OCI-LY7 (cell line): ENCODE data around the gene PRKG1. TPM values are rescaled to one million over a fixed set of nuclear protein-coding genes. Genes with fewer than 3 reads are reported as not detected.

ENCODE experiments used
- BruUV-seq: library from RNA; stranded (reverse); fragments of 400-500 nt; replicated peaks from 2 replicates; lab custom pipeline; 2021; lab: Mats Ljungman, UMichigan
- CTCF ChIA-PET: fragments of 300-600 bp; sonication (Branson Sonifier 250); formaldehyde crosslinking; loops from one replicate; lab custom pipeline; 2022; ENCODE audit warnings: antibody characterized with exemption; ENCODE audit not compliant: unreplicated experiment; lab: Charles Lee
- POLR2A ChIA-PET: fragments of 300-600 bp; sonication (Branson Sonifier 250); formaldehyde crosslinking; loops from one replicate; lab custom pipeline; 2022; ENCODE audit warnings: antibody characterized with exemption; lab: Charles Lee
- DNase-seq: peaks from one replicate; pipeline ENCODE4 v3.0.0-alpha.2; 2015; ENCODE audit warnings: low spot score
- H2AFZ ChIP-seq: fragments of 200-600 bp; sonication (generic), shearing (Covaris generic); 2 replicates; pipeline ENCODE4 v1.6.1; 2014; ENCODE audit warnings: mild to moderate bottlenecking, antibody characterized with exemption, low read length, moderate library complexity
- H3K27ac ChIP-seq: fragments of 200-600 bp; sonication (generic); 2 replicates; pipeline ENCODE4 v1.5.1; 2014; ENCODE audit warnings: mixed run types, low read depth, mild to moderate bottlenecking, moderate library complexity, low read length, inconsistent platforms; ENCODE audit not compliant: poor library complexity, severe bottlenecking
- H3K36me3 ChIP-seq: fragments of 200-600 bp; sonication (generic); 2 replicates; pipeline ENCODE4 v1.6.1; 2014; ENCODE audit warnings: mild to moderate bottlenecking, antibody characterized with exemption, low read length, moderate library complexity, mixed read lengths; ENCODE audit not compliant: insufficient read depth
- H3K4me1 ChIP-seq: fragments of 200-600 bp; sonication (generic); 2 replicates; pipeline ENCODE4 v1.5.1; 2014; ENCODE audit warnings: mild to moderate bottlenecking, low read length; ENCODE audit not compliant: insufficient read depth, poor library complexity, severe bottlenecking
- H3K4me2 ChIP-seq: fragments of 200-600 bp; sonication (generic); 2 replicates; pipeline ENCODE4 v1.6.1; 2014; ENCODE audit warnings: mild to moderate bottlenecking, low read length
- H3K4me3 ChIP-seq: fragments of 200-600 bp; sonication (generic); 2 replicates; pipeline ENCODE4 v1.5.1; 2014; ENCODE audit warnings: mild to moderate bottlenecking, low read depth, low read length; ENCODE audit not compliant: poor library complexity, severe bottlenecking
- H3K79me2 ChIP-seq: fragments of 200-600 bp; sonication (generic); 2 replicates; pipeline ENCODE4 v1.6.1; 2016; ENCODE audit warnings: low read depth, mild to moderate bottlenecking, low read length, moderate library complexity, mixed read lengths; ENCODE audit not compliant: insufficient read depth
- H3K9me2 ChIP-seq: fragments of 200-600 bp; sonication (generic); 2 replicates; pipeline ENCODE4 v1.6.1; 2016; ENCODE audit warnings: mild to moderate bottlenecking, low read length, mixed read lengths; ENCODE audit not compliant: insufficient read depth
- H3K9me3 ChIP-seq: fragments of 200-600 bp; sonication (generic); 2 replicates; pipeline ENCODE4 v1.6.1; 2014; ENCODE audit warnings: mild to moderate bottlenecking, mixed run types, low read length, mixed read lengths
- H4K20me1 ChIP-seq: fragments of 200-600 bp; sonication (generic); 2 replicates; pipeline ENCODE4 v1.6.1; 2014; ENCODE audit warnings: mild to moderate bottlenecking, antibody characterized with exemption, low read length, moderate library complexity, mixed read lengths; ENCODE audit not compliant: insufficient read depth
- EZH2phosphoT487 ChIP-seq: fragments of 200-600 bp; sonication (generic); IDR thresholded peaks from 2 replicates; pipeline ENCODE4 v1.6.1; 2018; ENCODE audit warnings: low read depth, borderline replicate concordance, mild to moderate bottlenecking, mixed run types, antibody characterized with exemption, low read length, moderate library complexity, mixed read lengths
- intact Hi-C: fragments of 100-400 bp; cut with micrococcal nuclease; formaldehyde crosslinking; loops from one replicate; pipeline ENCODE4 v1.10.0; 2022; ENCODE audit not compliant: unreplicated experiment
- total RNA-seq, 2 experiments: library from RNA; depleted of rRNA in 1 of 2; stranded (reverse); fragments of >200 nt in 1 of 2; shearing (Covaris generic) in 1 of 2; gene quantifications; 2 replicates each; pipeline ENCODE4 v1.2.3, GENCODE V29; 2014 to 2022
- TF ChIP-seq, protein P1 (sequence below): fragments of 200-600 bp; sonication (generic); conservative IDR thresholded peaks from 2 replicates; pipeline ENCODE4 v1.5.1; 2014; ENCODE audit warnings: mild to moderate bottlenecking, antibody characterized with exemption, low read length, moderate library complexity, mixed read lengths

Gene PRKG1
- total RNA-seq, 2 experiments from 2014 or later = not detected

DNA sequence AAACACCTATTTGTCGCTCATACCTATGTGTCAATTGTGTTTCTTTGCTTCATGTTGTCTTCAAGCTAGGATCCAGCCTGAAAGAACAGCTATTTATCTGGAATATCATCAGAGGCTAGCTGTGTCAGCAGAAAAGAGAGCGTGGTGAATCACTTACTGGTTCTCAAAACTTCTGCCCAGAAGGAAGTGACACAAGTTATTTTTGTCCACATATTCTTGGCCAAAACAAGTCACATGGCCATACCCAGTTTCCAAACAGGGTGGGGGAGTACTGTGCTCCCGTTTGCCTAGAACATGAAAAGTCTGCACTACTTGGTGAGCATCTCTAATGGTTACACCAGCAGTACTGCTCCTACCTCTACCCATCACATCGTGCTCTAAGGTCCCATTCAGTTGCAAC, 786.0 kb downstream of the PRKG1 start:
- intact Hi-C loops = no loop called here
- ChIA-PET CTCF (no interaction called here), POLR2A (interaction anchor here (0.7 to 1.7 kb wide), 2 partner anchors 16 to 20 kb away, joined by 3 to 6 read pairs; no protein-coding TSS in a partner anchor)
- Histone ChIP-seq H3K4me1 (no peaks in the 10 kb centered on the region), H4K20me1 (no peaks in the 10 kb centered on the region), H2AFZ (no peak overlapping the region), H3K27ac (no peak overlapping the region), H3K9me2 (no peaks in the 10 kb centered on the region), H3K4me2 (no peak overlapping the region), H3K9me3 (no peaks in the 10 kb centered on the region), H3K79me2 (no peaks in the 10 kb centered on the region), H3K36me3 (no peaks in the 10 kb centered on the region), H3K4me3 (no peak overlapping the region)
- no peak for TF ChIP-seq EZH2phosphoT487
- TF ChIP-seq, protein P1, sequence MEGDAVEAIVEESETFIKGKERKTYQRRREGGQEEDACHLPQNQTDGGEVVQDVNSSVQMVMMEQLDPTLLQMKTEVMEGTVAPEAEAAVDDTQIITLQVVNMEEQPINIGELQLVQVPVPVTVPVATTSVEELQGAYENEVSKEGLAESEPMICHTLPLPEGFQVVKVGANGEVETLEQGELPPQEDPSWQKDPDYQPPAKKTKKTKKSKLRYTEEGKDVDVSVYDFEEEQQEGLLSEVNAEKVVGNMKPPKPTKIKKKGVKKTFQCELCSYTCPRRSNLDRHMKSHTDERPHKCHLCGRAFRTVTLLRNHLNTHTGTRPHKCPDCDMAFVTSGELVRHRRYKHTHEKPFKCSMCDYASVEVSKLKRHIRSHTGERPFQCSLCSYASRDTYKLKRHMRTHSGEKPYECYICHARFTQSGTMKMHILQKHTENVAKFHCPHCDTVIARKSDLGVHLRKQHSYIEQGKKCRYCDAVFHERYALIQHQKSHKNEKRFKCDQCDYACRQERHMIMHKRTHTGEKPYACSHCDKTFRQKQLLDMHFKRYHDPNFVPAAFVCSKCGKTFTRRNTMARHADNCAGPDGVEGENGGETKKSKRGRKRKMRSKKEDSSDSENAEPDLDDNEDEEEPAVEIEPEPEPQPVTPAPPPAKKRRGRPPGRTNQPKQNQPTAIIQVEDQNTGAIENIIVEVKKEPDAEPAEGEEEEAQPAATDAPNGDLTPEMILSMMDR = no peak
- BruUV-seq = no TSS peak
- no peak for DNase-seq

DNA sequence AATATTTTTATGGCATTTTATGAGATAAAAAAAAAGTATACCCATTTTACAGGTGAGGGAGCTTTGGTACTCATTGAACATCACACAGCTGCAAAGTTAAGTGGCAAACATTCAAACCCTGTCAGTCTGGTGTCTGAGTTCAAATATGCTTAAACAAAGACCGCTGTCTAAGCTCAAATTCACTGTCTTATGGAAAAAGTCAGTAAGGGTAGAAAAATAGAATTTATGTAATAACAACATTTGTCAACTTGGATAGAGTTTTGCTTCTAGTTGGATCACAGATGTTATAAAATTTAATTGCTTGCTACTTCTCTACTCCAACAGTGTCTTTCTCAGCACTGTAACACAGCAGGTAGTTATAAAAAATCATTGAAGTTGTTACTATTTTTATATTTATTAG, 786.8 kb downstream of the PRKG1 start:
- POLR2A ChIA-PET = interaction anchor here (1.7 kb wide), 1 partner anchor 16 kb away, joined by 6 read pairs; no protein-coding TSS in a partner anchor
- Histone ChIP-seq H3K79me2 (no peaks in the 10 kb centered on the region), H3K27ac (no peak overlapping the region), H3K9me3 (no peaks in the 10 kb centered on the region), H4K20me1 (no peaks in the 10 kb centered on the region), H3K4me1 (no peaks in the 10 kb centered on the region), H3K9me2 (no peaks in the 10 kb centered on the region), H3K4me3 (no peak overlapping the region), H3K4me2 (no peak overlapping the region), H3K36me3 (no peaks in the 10 kb centered on the region), H2AFZ (no peak overlapping the region)
- no TSS peak for BruUV-seq
- intact Hi-C loops = no loop called here
- no peak for DNase-seq
- CTCF ChIA-PET = no interaction called here
- TF ChIP-seq, protein P1 = no peak
- TF ChIP-seq EZH2phosphoT487 = no peak

DNA sequence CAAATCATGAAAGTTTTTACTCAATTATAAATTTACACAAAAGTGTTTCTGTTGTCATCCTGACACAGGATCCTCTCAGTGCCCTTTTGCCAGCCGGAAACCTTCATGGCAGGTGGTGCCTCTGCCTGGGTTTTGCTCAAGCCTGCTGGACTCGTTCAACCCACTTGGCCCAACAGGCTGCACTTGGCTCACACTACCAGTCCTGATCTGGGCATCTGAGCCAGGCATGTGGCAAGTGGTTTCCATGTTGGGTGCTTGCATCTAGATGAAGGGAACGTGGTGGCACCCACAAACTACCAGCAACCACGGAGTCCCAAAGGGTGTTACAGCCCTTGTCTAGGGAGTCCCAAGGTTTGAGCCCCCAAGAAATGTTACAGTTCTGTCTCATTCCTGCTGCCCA, 787.4 kb downstream of the PRKG1 start:
- H2AFZ ChIP-seq = no peak overlapping the region
- no peak overlapping the region for H3K4me3 ChIP-seq
- TF ChIP-seq EZH2phosphoT487 = no peak
- TF ChIP-seq, protein P1 = no peak
- no peak overlapping the region for H3K27ac ChIP-seq
- H3K4me2 ChIP-seq = no peak overlapping the region
- BruUV-seq = no TSS peak
- H3K36me3 ChIP-seq = no peaks in the 10 kb centered on the region
- no peak for DNase-seq
- H3K79me2 ChIP-seq = no peaks in the 10 kb centered on the region
- ChIA-PET POLR2A (no interaction called here), CTCF (no interaction called here)
- no peaks in the 10 kb centered on the region for H3K9me3 ChIP-seq
- H3K4me1 ChIP-seq = no peaks in the 10 kb centered on the region
- no peaks in the 10 kb centered on the region for H4K20me1 ChIP-seq
- intact Hi-C loops = no loop called here
- H3K9me2 ChIP-seq = no peaks in the 10 kb centered on the region
